NCI-H1694 treated with DMSO at 0.1 percent for 48 hours (cell line): ENCODE measurements around the gene BNC2.

Source experiments
- DNase-seq: peaks from one replicate; lab custom pipeline; 2025; lab: John Stamatoyannopoulos, UW

The BNC2 gene

GRCh38 chr9:16675131-16675530 is 195.3 kb downstream of the BNC2 start:
- DNase-seq: no peak

GRCh38 chr9:16673171-16673570 is 197.3 kb downstream of the BNC2 start:
- no peak for DNase-seq

GRCh38 chr9:16672501-16672900 is 198.0 kb downstream of the BNC2 start:
- DNase-seq: no peak

- DNase-seq: no peak
Measured at GRCh38 chr9:16671591-16672137, 198.8 kb downstream of the BNC2 start.

- no peak for DNase-seq
Measured at GRCh38 chr9:16670791-16671190, 199.7 kb downstream of the BNC2 start.

GRCh38 chr9:16668734-16669295 is 201.7 kb downstream of the BNC2 start:
- no peak for DNase-seq

GRCh38 chr9:16664211-16664610 is 206.3 kb downstream of the BNC2 start:
- DNase-seq: no peak

GRCh38 chr9:16661816-16662215 is 208.7 kb downstream of the BNC2 start:
- DNase-seq: no peak

- no peak for DNase-seq
Measured at GRCh38 chr9:16659096-16659495, 211.4 kb downstream of the BNC2 start.

GRCh38 chr9:16656432-16657169 is 213.9 kb downstream of the BNC2 start:
- peak; percentile 30 for DNase-seq

- no peak for DNase-seq
Measured at GRCh38 chr9:16654596-16655126, 215.8 kb downstream of the BNC2 start.

- DNase-seq: peak; percentile 13
Measured at GRCh38 chr9:16653491-16654399, 216.7 kb downstream of the BNC2 start.

- DNase-seq: no peak
Measured at GRCh38 chr9:16652582-16652981, 217.9 kb downstream of the BNC2 start.

- no peak for DNase-seq
Measured at GRCh38 chr9:16651446-16651964, 219.0 kb downstream of the BNC2 start.

GRCh38 chr9:16645970-16646369 is 224.5 kb downstream of the BNC2 start:
- DNase-seq: no peak

- DNase-seq: no peak
Measured at GRCh38 chr9:16642421-16643109, 227.9 kb downstream of the BNC2 start.

- DNase-seq: no peak
Measured at GRCh38 chr9:16640649-16641048, 229.8 kb downstream of the BNC2 start.

GRCh38 chr9:16639644-16640043 is 230.8 kb downstream of the BNC2 start:
- no peak for DNase-seq

GRCh38 chr9:16637911-16638310 is 232.6 kb downstream of the BNC2 start:
- no peak for DNase-seq

GRCh38 chr9:16637218-16637617 is 233.3 kb downstream of the BNC2 start:
- DNase-seq: no peak

GRCh38 chr9:16633794-16634193 is 236.7 kb downstream of the BNC2 start:
- DNase-seq: no peak
